HepG2 (cell line): Measurements from ENCODE around the gene KCNK15. TPM values are rescaled to one million over a fixed set of nuclear protein-coding genes. Genes with fewer than 3 reads are reported as not detected.

Experiments used
- ATAC-seq: fragments of 200-7000 bp; cut with Tn5 transposase; 3 replicates; pipeline ENCODE4 v1.9.1; 2020; ENCODE audit warnings: mild to moderate bottlenecking, moderate library complexity
- BruUV-seq: library from RNA; stranded (reverse); fragments of 400-500 nt; replicated peaks from 2 replicates; lab custom pipeline; 2021; lab: Mats Ljungman, UMichigan
- CTCF ChIA-PET: fragments of 300-600 bp; formaldehyde crosslinking; extraction: SDS; loops from one replicate; lab custom pipeline; 2021; ENCODE audit warnings: low total read pairs, inconsistent platforms, low intra/inter-chr PET ratio; lab: Yijun Ruan, JAX
- POLR2A ChIA-PET: fragments of 350-600 bp; sonication (Branson Sonifier 250); formaldehyde crosslinking; loops from one replicate; lab custom pipeline; 2020; ENCODE audit warnings: antibody characterized with exemption, inconsistent platforms; lab: Yijun Ruan, JAX
- DNase-seq: peaks from one replicate; pipeline ENCODE4 v3.0.0-alpha.2; 2015; ENCODE audit warnings: low spot score
- FAIRE-seq: peaks from 3 replicates; lab custom pipeline; 2011; peaks lifted over from hg19 to GRCh38; lab: Jason Lieb, UNC
- H2AFZ ChIP-seq: one replicate; pipeline ENCODE4 v1.6.1; 2011; ENCODE audit warnings: low read length, inconsistent platforms
- H3K27ac ChIP-seq: fragments of 300-600 bp; 3 replicates; pipeline ENCODE4 v1.8.0; 2011; ENCODE audit warnings: mixed run types, mild to moderate bottlenecking, mixed read lengths, low read length, inconsistent platforms; ENCODE audit not compliant: insufficient read depth; ENCODE audit errors: extremely low read length
- H3K27me3 ChIP-seq, 2 experiments: fragments of 200-600 bp in 1 of 2; 2 replicates in 1 of 2; 3 replicates in 1 of 2; pipeline versions ENCODE4 v1.6.0 to v1.8.0; 2011; ENCODE audit warnings: low read length in 2 of 2, mild to moderate bottlenecking in 2 of 2, moderate library complexity in 2 of 2, inconsistent platforms in 1 of 2; ENCODE audit not compliant: insufficient read depth in 2 of 2, control insufficient read depth in 1 of 2
- H3K36me3 ChIP-seq, 2 experiments: fragments of 200-600 bp in 1 of 2; replicated peaks in 1 of 2; 2 replicates in 1 of 2; 3 replicates in 1 of 2; pipeline versions ENCODE4 v1.5.1 to v1.8.0; 2011; ENCODE audit warnings: low read length in 2 of 2, inconsistent platforms in 1 of 2; ENCODE audit not compliant: insufficient read depth in 2 of 2, control insufficient read depth in 1 of 2
- H3K4me1 ChIP-seq: 2 replicates; pipeline ENCODE4 v1.5.1; 2012; ENCODE audit warnings: low read length, inconsistent platforms; ENCODE audit not compliant: insufficient read depth
- H3K4me2 ChIP-seq: 2 replicates; pipeline ENCODE4 v1.6.0; 2011; ENCODE audit warnings: low read depth, low read length, inconsistent platforms
- H3K4me3 ChIP-seq, 3 experiments: fragments of 200-600 bp in 1 of 3; sonication (generic), shearing (Covaris generic) in 1 of 3; replicated peaks in 1 of 3; 2 replicates each; pipeline ENCODE4 v1.5.1; 2011 to 2016; ENCODE audit warnings: low read length in 3 of 3, inconsistent platforms in 2 of 3, low read depth in 2 of 3, mild to moderate bottlenecking in 2 of 3, control low read depth in 1 of 3, mixed read lengths in 1 of 3; ENCODE audit not compliant: insufficient read depth in 1 of 3
- H3K79me2 ChIP-seq: one replicate; pipeline ENCODE4 v1.6.1; 2011; ENCODE audit warnings: low read length, inconsistent platforms; ENCODE audit not compliant: insufficient read depth
- H3K9ac ChIP-seq: 2 replicates; pipeline ENCODE4 v1.6.0; 2011; ENCODE audit warnings: mild to moderate bottlenecking, low read depth, low read length, inconsistent platforms; ENCODE audit not compliant: insufficient read depth
- H3K9me3 ChIP-seq: 2 replicates; pipeline ENCODE4 v1.5.1; 2012; ENCODE audit warnings: mild to moderate bottlenecking, low read length
- H4K20me1 ChIP-seq: 2 replicates; pipeline ENCODE4 v1.6.0; 2011; ENCODE audit warnings: inconsistent platforms, mild to moderate bottlenecking, low read length, moderate library complexity; ENCODE audit not compliant: insufficient read depth
- ATF2 ChIP-seq: sonication (generic); formaldehyde crosslinking; IDR thresholded peaks from 2 replicates; pipeline ENCODE4 v1.4.0; 2020; ENCODE audit warnings: missing genetic modification reagents
- DZIP1 ChIP-seq: sonication (generic); formaldehyde crosslinking; IDR thresholded peaks from 2 replicates; pipeline ENCODE4 v1.5.0; 2020; ENCODE audit warnings: mild to moderate bottlenecking, missing genetic modification reagents
- HCFC1 ChIP-seq: fragments of 150-350 bp; IDR thresholded peaks from 2 replicates; pipeline ENCODE4 v1.6.1; 2014; ENCODE audit warnings: low read depth, low read length
- IRX3 ChIP-seq: sonication (generic); formaldehyde crosslinking; IDR thresholded peaks from 2 replicates; pipeline ENCODE4 v1.8.1; 2023; ENCODE audit warnings: mild to moderate bottlenecking, low read depth, missing genetic modification reagents, borderline replicate concordance
- KLF15 ChIP-seq: sonication (generic); formaldehyde crosslinking; IDR thresholded peaks from 2 replicates; pipeline ENCODE4 v1.8.1; 2023; ENCODE audit warnings: borderline replicate concordance, mild to moderate bottlenecking, inconsistent platforms, missing genetic modification reagents, mixed read lengths
- MNT ChIP-seq: fragments of 450-650 bp; IDR thresholded peaks from 2 replicates; pipeline ENCODE4 v1.6.1; 2016
- PTBP1 ChIP-seq: fragments of 200-400 bp; formaldehyde crosslinking; IDR thresholded peaks from 2 replicates; pipeline ENCODE4 v1.6.1; 2018; ENCODE audit warnings: low read length, low read depth; ENCODE audit not compliant: poor library complexity, severe bottlenecking
- RBFOX2 ChIP-seq: fragments of 200-400 bp; formaldehyde crosslinking; IDR thresholded peaks from 2 replicates; pipeline ENCODE4 v1.6.1; 2017; ENCODE audit warnings: low read depth, mild to moderate bottlenecking, low read length
- SMARCE1 ChIP-seq: fragments of 450-650 bp; IDR thresholded peaks from 2 replicates; pipeline ENCODE4 v1.6.1; 2017; ENCODE audit warnings: borderline replicate concordance
- TEF ChIP-seq: sonication (generic); formaldehyde crosslinking; IDR thresholded peaks from 2 replicates; pipeline ENCODE4 v1.5.0; 2020; ENCODE audit warnings: missing genetic modification reagents
- ZBTB21 ChIP-seq: sonication (generic); formaldehyde crosslinking; IDR thresholded peaks from 2 replicates; pipeline ENCODE4 v1.4.0; 2020; ENCODE audit warnings: missing genetic modification reagents
- ZNF770 ChIP-seq: sonication (generic); formaldehyde crosslinking; IDR thresholded peaks from 2 replicates; pipeline ENCODE4 v1.5.0; 2020; ENCODE audit warnings: mild to moderate bottlenecking, missing genetic modification reagents
- WGBS: methylation state at CpG from one replicate; pipeline ENCODE4 v1.1.6; 2017; ENCODE audit warnings: low lambda C conversion rate; 5-methylcytosine and 5-hydroxymethylcytosine counted together
- in situ Hi-C: cut with HindIII; loops from 2 replicates; pipeline ENCODE4 v1.10.0; 2017; ENCODE audit warnings: low pct_unique_long_range_greater_than_20kb; ENCODE audit not compliant: extremely low pct_ligation_motif_present
- intact Hi-C: fragments of 100-400 bp; cut with micrococcal nuclease; formaldehyde crosslinking; loops from one replicate; pipeline ENCODE4 v1.10.0; 2022; ENCODE audit not compliant: unreplicated experiment
- polyA plus RNA-seq, 8 experiments: library from polyadenylated mRNA; depleted of rRNA in 3 of 8; stranded (reverse) in 7 of 8; unstranded in 1 of 8; fragments of >200 nt; fragmentation: Illumina TruSeq in 4 of 8; extraction: Trizol in 4 of 8; gene quantifications; 2 replicates each; pipeline versions ENCODE4 v1.2.1 to v1.2.3, GENCODE V29; 2011 to 2016; ENCODE audit warnings: low read depth in 4 of 8, missing spikeins in 1 of 8, mixed read lengths in 1 of 8; ENCODE audit not compliant: insufficient read depth in 1 of 8
- total RNA-seq, 5 experiments: library from RNA; depleted of rRNA; stranded (reverse); fragments of >200 nt; fragmentation: Illumina TruSeq; extraction: Trizol; gene quantifications; 2 replicates each; pipeline ENCODE4 v1.2.3, GENCODE V29; 2016; ENCODE audit warnings: low read depth in 1 of 5

KCNK15 gene
- total and polyA plus RNA-seq, 2 of the 13 experiments (the other 11 are each of a cell fraction or from before 2014, with no cell fraction given) = 0.03 TPM; not detected in 1

- DNase-seq (no peak), FAIRE-seq (no peak), ATAC-seq (no peak)
- 16% methylated on average over 11 of the region's 11 CpGs for WGBS
- Histone ChIP-seq H4K20me1 (no peaks in the 10 kb centered on the region), H3K4me2 (no peak overlapping the region), H3K36me3 (no peaks in the 10 kb centered on the region), H3K9ac (no peak overlapping the region), H3K4me3 (no peak overlapping the region), H3K27ac (no peak overlapping the region), H3K27me3 (peaks cover 2 to 29% of the 10 kb centered on the region in 2 experiments; a peak in 3 of 5 replicates), H3K4me1 (peaks cover 7% of the 10 kb centered on the region; the same call in 1 of the 2 replicates), H3K79me2 (no peaks in the 10 kb centered on the region), H2AFZ (no peak overlapping the region), H3K9me3 (no peaks in the 10 kb centered on the region)
- intact Hi-C loops (no loop called here), in situ Hi-C loops (no loop called here)
- no TSS peak for BruUV-seq
- CTCF ChIA-PET = no interaction called here
- POLR2A ChIA-PET = no interaction called here
- no peak for TF ChIP-seq KLF15 (CRISPR knock-in tag)
- no peak for TF ChIP-seq ATF2 (CRISPR knock-in tag)
- TF ChIP-seq PTBP1 = no peak
- peak; percentile 71 for TF ChIP-seq ZNF770 (CRISPR knock-in tag)
- no peak for TF ChIP-seq SMARCE1
- no peak for TF ChIP-seq RBFOX2
- TF ChIP-seq ZBTB21 = no peak
- no peak for TF ChIP-seq DZIP1
- TF ChIP-seq IRX3 (CRISPR knock-in tag) = no peak
- TF ChIP-seq TEF (CRISPR knock-in tag) = no peak
- peak; percentile 97 for TF ChIP-seq MNT
- no peak for TF ChIP-seq HCFC1
These were observed 24.5 kb upstream of the KCNK15 start for GRCh38 chr20:44720997-44721784.
